DMS114 treated with DMSO at 0.1 percent for 48 hours (cell line): ENCODE results near the gene SDS.

Experiments
- DNase-seq: peaks from one replicate; lab custom pipeline; 2025; ENCODE audit not compliant: unreplicated experiment; lab: John Stamatoyannopoulos, UW

The SDS gene

DNA sequence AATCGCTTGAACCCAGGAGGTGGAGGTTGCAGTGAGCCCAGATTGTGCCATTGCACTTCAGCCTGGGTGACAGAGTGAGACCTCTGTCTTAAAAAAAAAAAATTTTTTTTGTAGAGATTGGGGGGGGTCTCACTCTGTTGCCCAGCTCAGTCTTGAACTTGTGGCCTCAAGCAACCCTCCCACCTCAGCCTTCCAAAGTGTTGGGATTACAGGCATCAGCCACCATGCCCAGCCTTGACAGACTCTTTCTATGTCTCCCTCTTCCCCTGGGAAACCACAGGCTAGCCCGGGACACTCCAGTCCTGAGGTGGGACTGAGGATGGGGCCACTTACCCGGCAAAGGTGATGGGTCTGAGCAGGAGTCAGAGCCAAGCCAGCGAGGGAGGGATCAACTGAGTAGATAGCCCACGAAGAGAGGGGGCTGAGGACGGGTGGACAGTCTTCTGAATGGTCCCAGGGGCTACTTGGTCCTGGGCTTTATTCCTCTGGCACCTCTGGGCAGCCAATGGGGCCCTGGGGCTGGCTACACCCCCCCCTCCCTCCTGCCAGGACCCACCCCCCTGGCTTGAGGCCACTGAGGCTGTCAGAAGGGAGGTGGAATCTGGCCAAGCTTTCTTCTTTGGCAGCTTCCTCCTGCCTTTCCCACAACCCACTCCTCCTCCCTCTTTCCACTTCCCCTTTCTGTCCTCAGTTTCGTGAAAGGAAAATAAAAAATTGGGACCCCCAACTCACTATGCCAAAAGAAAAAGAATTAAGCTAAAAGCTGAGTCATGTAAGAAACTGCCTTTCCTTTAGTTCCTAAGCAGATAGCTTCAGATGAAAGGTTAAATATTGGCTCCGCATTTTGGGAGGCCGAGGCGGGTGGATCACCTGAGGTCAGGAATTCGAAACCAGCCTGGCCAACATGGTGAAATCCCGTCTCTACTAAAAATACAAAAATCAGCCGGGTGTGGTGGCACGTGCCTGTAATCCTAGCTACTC lies at the start of gene SDS:
TSS of gene SDS (minus strand) at position 453 of the 981 bp plus-strand sequence. CDS start 4,179 bp downstream, outside the sequence.
- no peak for DNase-seq

DNA sequence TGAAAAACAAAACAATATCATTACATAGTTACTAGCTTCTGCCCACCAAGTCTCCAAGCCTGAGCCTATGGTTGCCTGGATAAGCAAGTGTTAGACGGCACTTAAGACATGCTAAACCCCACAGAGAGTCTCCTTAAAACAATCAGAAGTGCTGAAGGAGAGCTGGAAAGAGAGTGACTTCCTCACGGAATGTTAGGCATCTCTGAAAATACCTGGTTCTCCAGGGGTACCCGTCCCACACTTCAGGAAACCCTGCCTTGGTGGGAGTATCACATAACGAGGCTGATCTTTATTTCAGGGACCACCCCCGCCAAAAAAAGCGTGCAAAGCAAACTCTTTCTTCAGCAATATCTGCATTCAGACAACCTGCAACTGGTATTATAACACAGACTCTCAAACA lies 49.6 kb upstream of the SDS start:
- DNase-seq, result no peak

GRCh38 chr12:113452458-113452857 lies 48.8 kb upstream of the SDS start:
- DNase-seq, result no peak

DNA sequence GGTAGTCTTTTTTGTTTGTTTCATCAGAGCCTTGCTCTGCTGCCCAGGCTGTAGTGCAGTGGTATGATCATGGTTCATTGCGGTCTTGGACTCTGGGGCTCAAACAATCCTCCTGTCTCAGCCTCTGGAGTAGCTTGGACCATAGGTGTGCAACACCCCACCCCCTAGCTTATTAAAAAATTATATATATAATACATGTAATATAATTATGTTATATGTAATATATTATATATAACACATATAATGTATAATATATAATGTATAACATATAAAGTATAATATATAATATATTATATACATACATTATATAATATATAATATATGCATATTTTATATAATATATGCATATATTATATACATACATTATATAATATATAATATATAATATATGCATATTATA lies 46.2 kb upstream of the SDS start:
- no peak for DNase-seq

DNA sequence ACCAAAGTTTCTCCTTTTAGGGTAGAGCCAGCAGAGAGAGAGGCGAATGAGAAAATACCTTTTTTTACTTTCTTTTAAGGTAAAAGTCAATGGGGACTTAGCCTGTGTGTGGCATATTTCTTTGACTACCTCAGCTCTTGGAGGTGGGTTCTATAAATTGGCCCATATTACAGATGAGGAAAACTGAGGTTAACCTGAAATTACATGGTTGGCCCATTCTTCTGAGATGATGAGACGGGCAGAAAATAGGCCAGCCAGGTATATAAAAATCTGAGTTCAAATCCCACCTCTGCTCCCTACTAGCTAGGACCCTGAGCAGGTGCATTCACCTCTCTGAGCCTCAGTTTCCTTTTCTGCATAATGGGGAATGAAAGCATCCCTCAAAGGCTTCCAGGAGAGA lies 45.6 kb upstream of the SDS start:
- no peak for DNase-seq

DNA sequence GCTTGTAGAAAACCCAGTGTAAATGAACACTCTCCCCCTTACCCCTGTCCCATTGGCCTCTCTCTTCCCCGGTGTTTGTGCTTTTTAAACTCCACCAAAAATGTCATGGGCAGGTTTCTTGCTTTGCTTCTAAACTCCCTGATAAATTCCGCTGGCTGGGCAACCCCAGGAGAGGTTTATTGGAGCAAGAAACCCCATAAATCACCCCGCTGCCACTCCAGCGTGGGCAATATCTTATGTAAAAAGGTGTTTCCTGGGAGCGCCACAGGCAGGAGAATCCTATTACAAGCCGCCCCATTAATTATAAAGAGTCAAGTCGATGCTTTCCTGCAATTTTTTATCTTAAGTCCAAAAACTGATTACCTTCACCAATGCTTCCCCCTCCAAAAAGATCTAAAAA lies 45.2 kb upstream of the SDS start:
- DNase-seq, result no peak

DNA sequence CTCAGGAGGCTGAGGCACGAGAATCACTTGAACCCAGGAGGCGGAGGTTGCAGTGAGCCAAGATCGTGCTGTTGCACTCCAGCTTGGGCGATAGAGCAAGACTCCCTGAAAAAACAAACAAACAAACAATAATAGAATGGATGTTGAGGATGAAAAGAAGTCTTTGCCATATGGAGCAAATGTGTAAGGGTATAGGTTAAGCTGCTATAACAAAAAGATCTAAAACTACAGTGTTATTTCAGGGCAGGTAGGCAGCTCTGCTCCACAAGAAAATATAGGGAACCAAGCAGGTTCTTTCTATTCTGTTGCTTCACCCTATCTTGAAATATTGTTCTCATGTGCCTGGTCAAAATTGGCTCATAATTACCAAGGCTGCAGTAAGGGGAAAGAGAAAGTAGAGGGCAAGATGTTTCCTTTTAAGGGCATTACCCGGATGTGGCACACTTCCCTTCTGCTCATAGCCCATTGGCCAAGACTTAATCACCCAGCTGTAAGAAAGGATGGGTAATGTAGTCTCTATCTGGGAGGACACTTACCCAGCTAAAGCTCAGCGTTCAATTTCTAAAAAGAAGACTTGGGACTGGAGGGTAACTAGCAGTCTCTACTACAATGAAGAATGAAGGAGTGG lies 42.0 kb upstream of the SDS start:
- no peak for DNase-seq

GRCh38 chr12:113443030-113443539 lies 39.4 kb upstream of the SDS start:
- DNase-seq, result no peak

DNA sequence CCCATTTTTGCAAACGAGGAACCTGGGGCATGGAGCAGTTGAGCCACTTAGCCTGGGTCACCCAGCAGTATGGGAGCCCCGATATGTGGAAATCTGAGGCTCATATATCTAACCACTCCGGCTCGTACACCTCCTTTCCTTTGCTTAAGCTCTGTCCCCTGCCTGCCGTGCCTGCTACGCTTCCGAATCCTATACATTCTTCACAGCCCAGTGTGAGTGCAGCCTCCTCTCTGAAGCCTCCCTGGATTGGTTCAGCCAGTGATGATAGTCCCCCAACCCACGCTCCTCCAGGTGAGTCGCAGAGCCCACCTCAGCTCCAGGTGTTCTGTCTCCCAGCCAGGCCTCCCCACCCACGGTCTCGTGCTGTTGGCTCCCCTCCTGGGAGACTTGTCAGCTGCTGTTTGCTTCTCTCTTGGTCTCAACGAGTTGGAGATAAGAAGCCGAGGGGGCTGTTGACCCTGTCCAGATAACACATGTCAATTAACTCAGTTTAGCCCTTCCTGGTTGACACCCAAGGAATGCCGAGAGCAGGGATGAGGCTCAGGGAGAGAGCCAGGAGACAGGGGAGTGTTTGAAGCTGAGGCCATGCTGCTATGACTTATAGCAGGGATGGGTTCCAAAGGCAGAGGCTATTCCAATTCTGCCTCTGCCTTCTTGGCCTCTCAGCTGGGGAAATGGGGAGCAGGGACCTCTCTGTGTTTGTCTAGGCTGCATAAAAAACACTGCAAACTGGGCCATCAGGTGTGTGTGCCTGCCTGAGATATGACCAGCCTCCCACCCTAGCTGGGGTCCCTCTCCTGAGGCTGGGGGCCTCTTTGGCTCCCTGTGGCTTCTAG lies 37.5 kb upstream of the SDS start:
- DNase-seq, result no peak

- DNase-seq, result no peak
Measured at GRCh38 chr12:113440336-113440735, 36.6 kb upstream of the SDS start.

DNA sequence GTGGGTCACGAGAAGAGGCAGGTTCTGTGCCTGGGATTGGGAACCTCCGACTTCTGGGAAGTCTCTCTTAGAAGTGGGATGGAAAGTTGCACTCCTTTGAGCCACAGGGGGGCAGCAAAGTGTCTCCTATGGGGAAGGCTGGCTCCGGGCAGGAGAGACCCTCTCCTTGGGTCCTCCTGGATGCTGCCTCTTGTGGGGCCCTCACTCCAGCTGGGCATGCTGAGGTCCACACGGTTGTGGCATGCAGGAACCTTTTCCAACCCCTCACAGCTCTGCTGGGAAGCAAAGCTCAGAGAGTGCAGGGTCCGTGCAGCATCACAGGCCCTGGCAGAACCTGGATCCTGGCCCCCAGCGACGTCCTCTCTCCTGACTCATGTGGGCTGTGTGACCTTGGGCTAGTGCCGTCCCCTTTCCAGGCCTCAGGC lies 35.9 kb upstream of the SDS start:
- DNase-seq, result peak; percentile 49

DNA sequence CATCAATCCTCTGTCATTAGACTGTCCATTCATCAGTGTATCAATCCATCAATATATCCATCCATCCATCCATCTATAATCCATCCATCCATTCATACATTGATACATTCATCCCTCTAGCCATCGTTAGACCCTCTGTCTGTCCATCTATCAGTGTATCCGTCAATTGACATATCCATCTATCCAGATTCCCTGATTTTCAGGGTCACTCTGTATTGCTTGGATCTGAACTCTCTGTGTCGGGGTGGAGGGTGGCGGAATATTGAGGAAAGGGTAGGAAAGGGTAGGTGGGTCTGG lies 35.6 kb upstream of the SDS start:
- no peak for DNase-seq

GRCh38 chr12:113438523-113439300 lies 35.0 kb upstream of the SDS start:
- no peak for DNase-seq

DNA sequence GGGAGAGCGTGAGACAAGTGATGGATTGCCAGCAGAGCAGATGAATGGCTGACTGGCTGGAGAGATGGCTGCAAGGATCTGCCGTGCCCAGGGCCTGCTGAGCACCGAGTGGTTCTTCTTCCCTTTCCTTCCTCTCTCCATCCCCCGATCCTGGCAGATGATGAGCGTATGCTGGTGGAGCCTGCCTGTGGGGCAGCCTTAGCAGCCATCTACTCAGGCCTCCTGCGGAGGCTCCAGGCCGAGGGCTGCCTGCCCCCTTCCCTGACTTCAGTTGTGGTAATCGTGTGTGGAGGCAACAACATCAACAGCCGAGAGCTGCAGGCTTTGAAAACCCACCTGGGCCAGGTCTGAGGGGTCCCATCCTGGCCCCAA lies 34.0 kb upstream of the SDS start:
- DNase-seq, result no peak

- no peak for DNase-seq
Measured at GRCh38 chr12:113436993-113437728, 33.5 kb upstream of the SDS start.

GRCh38 chr12:113436586-113436985 lies 32.9 kb upstream of the SDS start:
- DNase-seq, result no peak

DNA sequence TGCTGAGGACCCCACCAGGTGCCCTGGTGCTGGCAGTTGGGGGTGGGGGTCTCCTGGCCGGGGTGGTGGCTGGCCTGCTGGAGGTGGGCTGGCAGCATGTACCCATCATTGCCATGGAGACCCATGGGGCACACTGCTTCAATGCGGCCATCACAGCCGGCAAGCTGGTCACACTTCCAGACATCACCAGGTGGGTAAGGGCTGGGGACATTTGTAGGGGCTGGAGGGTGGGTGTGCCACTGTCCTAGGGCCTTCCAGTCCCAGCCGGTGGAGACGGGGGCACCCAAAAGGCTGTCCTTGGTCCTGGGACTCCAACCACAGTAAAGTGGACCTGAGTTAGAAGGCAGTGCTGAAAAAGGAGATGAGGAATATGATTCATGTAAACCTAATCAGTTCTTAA lies 31.7 kb upstream of the SDS start:
- DNase-seq, result no peak

DNA sequence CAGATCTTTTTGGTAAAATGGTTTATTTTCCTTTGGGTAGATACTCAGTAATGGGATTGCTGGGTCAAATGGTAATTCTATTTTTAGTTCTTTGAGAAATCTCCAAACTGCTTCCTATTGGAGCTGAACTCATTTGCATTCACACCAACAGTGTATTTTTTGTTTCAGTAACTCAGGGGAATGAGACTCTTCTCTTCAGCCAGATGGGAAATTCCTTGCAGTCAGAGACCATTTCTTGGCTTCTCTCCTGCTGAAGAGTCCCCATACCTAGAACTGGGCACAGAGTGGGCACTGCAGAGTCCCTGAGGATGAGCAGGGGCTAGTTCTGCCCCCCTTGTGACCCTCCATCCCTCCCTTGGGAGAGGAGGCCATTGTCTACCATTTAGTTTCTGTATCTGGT lies 29.3 kb upstream of the SDS start:
- no peak for DNase-seq

DNA sequence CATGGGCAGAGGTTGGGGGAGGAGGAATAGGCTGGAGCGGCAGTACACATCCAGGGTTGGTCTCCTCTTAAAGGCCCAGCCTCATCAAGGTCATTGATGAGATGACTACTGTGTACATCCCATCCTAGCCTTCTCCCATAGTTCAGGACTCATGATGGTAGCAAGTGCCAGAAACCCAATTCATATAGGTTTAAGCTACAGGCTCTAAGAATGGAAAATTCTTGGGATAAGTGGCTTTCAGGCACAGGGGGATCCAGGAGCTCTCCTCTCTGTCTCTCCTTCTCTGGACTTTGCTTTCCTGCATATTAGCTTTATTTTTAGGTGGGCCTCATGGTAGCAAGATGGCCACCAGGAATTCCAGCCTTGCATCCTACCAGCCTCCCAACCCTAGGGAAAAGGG lies 24.8 kb upstream of the SDS start:
- DNase-seq, result no peak

GRCh38 chr12:113427882-113428281 lies 24.2 kb upstream of the SDS start:
- no peak for DNase-seq
